ENCODE measurements around the gene SMG7.

- TF ChIP-seq CTCF (IDR thresholded peaks at IDR 0.05; ENCODE audit: low read length) (no peak), EZH2 (IDR thresholded peaks at IDR 0.05; ENCODE audit: borderline replicate concordance, low read length) (no peak)
Measured at GRCh38 chr1:183575606-183576005, 103.3 kb downstream of the SMG7 start.
